ENCODE data around the gene SEMA3B.
A peak's percentile ranks its signal among the peaks of the same experiment; 100 is the strongest.
"Not testable (repeated sequence)": the region's sequence is repeated elsewhere in the genome, so short reads cannot be mapped to it uniquely, and the experiment has no call there.

The SEMA3B gene

DNA sequence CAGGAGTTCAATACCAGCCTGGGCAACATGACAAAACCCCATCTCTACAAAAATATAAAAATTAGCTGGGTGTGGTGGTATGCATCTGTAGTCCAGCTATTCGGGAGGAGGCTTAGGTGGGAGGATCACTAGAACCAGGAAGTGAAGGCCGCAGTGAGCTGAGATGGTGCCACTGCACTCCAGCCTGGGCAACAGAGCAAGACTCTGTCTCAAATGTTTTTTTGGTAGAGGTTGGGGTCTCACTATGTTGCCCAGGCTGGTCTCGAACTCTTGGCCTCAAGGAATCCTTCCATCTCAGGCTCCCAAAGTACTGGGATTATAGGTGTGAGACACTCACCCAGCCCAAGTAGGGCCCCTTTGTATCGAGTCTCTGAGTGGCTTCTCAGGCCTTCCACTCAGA, 25.1 kb downstream of the SEMA3B start:
- DNase-seq (ENCODE audit: low read depth), result no peak

DNA sequence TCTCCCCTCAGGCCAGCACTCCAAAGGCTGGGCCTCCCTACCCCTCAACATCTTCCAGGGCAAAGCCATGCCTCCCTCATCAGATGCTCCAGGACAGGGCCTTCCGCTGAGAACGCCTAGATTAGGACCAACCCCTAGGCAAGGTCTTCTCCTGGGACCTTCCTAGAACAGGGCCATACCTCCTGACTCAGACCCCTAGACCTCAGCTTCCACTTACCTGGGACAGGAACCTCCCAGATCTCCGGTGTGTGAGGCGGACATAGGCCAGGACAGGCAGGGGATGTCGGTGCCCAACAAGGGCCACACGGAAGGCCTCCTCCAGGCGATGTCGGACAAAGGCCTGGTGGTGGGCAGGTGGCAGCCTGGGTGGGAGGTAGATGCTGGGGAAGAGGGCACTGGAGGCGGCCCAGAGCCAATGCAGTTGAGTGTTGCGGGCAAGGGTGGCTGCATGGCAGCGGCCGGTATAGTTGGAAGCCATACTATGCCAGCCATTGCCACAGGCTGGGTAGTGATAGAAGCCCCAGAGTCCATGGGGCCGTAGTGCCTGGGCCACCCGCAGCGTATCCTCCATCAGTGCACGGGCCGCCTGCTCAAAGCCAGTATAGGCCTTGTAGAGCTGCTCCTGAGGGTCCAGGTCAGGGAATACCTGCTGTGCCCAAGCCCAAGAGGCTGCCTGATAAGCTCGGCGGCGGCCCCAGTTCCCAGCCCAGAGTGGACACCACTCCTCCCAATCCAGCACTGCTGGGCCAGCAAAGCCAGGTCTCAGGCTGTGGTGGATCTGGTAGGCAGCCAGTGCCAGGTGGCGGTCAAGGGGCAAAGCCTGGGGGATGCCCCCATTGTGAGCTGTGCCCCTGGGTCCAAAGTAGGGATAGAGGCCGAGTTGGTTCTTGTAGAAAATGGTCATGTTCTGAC, 25.8 kb downstream of the SEMA3B start:
- DNase-seq (ENCODE audit: low read depth), result no peak

DNA sequence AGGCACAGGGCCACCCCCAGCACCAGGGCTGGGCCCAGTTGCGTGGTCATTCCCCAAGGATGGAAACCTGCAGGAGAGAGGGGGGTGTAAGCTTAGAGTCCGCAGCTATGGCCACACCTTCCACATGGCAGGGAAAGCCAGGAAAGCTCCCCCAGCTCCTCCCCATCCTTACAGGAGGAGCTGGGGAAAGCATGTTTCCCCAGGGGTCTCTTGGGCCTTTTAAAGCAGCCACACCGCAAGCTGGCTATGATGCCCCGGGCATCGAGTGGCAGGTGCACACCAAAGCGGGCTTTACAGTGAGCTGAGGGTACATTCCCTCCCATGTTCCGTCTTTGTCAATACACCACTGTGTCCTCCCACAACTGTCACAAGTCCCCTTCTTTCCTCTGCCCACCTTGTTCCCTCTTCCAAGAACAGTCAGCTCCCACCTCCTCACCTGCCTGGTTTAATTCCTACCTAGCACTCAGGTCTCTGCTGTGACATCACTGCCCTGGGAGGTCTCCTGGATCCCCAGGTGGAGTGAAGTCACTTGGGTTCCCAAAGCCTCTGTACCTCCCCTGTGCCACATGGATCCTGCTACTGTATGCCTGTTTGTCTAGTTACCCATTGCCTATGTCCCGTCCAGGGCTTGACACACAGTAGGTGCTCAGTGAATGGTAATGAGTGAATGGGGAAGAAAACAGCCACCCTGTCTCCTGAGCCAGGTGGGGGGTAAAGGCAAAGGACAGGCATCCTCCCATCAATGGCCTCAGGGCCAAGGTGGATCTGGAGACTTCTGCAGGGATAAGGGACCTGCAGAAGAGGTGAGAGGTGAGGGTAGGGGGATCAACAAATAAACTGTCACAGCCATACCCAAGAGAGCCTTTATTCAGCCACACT, 26.8 kb downstream of the SEMA3B start:
- no peak for DNase-seq (ENCODE audit: low read depth)

DNA sequence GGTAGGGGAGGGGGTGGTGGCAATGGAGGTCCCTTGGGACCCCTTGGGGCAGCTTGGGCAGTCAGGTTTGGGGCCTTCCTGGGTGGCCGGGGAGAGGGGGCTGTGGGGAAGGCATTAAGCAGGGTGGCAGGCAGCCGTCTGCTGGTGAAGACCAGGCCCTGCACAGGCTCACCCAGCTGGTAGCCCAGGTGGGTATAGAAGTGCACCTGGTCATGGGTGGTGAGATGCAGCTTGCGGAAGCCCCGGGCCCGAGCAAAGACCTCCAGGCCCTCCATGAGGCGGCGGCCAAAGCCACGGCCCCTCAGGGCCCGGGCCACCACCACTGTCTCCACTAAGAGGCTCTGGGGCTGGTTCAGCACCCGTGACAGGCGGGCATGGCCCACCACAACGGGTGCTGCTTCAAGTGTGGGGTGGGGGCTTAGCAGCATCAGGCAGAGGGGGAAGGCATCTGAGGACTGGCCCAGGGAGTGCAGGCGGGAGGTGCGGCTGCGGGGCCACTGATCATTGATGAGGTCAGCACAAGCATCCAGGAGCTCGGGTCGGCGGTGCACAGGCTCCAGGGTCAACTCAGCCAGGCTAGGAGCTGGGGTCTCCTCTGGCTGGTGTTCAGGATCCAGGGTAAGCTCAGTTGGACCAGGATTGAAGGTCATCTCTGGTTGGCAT, 27.9 kb downstream of the SEMA3B start:
- no peak for DNase-seq (ENCODE audit: low read depth)

DNA sequence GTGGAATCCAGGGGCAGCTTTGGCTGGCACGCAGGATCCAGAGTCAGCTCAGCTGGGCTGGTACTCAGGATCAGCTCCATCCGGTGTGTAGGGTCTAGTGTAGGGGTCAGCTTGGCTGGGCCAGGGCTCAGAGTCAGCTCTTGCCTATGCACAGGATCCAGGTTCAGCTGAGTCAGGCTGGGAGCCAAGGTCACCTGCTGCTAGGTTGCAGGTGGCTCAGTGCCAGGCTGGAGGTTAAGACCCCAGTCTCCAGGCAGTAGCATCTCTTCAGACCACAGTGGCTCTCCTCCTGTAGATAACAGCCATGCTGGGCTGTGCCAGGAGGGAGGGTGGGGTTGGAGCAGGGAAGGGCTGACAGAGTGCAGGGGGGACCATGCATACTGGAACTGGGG, 28.4 kb downstream of the SEMA3B start:
- DNase-seq (ENCODE audit: low read depth), result no peak

DNA sequence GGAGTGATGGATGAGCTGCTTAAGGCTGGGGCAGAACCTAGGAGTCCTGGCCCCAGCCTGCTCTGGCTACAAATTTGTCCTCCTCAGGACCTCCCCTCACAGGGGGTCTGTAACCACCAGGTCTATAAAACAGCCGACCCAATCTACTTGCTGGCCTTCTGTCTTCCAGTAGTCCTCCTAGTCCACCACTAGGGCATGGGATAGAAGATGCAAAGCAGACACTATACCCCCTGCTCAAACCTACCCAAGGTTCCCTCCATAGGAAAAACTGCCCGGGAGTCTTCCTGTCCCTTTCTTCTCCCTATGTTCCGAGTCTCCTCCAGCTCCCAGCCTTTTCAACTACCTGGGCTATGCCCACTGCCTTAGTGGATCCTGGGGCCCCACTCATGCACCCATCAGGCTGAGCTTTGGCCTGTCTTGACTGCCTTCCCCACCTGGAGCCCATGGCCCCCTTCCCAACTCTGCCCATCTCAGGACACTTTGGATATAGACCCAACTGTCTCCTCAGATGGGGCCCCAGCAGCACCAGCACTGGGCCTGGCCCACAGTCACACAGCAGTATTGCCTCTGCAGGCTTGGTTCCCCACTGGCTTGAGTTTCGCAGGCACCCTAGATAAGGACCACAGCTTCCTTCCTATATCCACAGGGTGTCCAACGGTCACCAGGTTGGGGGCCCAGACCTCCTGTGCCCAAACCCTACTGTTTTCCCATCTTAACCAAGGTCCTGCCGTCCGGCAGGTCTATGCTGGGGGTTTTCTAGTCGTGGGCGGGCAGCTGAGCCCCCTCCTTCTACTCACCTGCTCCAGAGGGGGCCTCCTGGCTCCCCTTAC, 29.2 kb downstream of the SEMA3B start:
- no peak for DNase-seq (ENCODE audit: low read depth)

DNA sequence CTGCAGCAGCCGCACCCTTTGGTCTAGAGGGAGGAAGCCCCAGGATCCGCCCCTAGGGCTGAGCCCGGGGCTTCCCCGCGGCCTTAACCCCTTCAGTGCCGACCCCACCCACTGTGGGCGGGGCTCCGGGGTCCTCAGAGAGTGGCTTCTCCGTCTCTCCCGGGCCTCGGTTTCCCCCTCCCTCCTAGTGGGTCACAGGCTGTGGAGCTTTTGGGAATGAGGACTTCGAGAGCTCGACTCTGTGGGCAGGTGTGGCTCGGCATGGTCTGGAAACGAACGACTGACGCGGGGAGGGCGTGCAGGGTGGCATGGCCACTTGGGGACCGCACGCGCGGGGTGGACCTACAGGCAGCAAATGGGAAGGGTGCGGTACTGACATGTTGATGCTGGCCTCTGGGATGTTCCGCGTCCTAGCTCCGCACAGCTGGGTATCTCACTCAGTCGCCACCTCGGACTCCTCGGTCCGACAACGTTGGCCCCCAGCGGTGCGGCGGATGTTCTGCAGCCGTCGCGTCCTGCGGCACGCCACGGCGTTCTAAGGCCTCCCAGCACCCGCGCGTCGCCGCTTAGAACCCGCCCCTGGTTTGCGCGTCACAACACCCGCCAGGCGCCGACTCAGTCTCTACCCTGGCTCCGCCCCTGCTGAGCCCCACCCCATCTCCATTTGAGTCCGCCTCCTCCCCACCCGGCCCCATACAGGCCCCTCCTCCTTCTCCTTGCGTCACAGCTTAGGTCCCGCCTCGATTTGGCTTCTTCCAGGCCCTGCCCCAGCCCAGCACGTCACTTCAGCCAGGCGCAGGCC, 30.1 kb downstream of the SEMA3B start, which contains the start of the genes HYAL3 and NAA80:
TSS of gene HYAL3 (minus strand) at position 570 of the 802 bp plus-strand sequence. CDS start 3,803 bp downstream, outside the sequence.
TSS of gene NAA80 (minus strand) at position 570 of the 802 bp plus-strand sequence. CDS start 1,942 bp downstream, outside the sequence.
- peak; percentile 100 for DNase-seq (ENCODE audit: low read depth)

DNA sequence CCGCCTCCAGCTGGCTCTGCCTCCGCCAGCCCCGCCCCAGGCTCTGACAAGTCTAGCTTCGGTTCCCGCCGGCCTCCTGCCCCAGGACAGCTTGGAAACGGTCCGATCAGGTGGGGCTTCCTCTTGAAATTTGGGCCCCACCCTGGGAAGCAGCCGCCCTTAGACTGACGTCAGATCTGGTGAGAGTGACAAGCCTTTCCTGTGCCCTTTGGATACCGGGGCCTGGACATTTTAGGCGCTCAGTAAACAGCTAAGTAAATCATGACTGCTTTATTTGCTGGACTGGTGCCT, 30.6 kb downstream of the SEMA3B start:
- no peak for DNase-seq (ENCODE audit: low read depth)

DNA sequence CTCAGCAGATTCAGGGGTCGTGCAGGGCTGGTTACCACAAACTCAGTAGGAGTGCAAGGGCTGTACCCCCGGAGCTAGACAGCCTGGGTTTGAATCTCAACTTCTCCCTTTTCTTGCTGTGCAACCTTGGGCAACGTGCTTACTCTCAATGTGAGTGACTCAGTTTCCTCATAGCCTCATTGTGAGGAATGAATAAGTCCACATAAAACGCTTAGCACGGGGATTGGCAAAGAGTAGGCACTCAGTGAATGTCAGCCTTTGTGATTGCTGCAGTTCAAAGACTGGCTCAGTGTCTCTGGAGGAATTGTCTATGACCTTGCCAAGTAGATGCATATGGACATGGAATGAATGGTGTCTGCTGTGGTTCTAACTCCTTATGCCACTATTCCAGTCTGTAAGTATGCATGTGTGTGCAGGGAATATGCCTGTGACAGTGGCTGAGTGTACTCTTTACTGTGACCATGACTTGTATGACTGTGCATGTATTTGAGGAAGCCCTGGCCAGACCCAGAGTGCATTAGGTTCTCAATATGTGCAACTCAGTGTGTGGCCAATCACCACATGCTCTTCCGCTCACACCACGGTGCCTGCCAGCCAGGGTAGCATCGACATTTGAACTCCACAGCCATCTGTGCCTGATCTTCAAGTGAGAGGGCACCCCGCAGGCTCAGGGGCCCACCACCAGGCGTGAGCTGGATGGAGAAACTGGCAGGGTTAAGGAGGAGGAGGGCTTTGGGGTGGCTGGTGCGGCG, 31.2 kb downstream of the SEMA3B start:
- no peak for DNase-seq (ENCODE audit: low read depth)

DNA sequence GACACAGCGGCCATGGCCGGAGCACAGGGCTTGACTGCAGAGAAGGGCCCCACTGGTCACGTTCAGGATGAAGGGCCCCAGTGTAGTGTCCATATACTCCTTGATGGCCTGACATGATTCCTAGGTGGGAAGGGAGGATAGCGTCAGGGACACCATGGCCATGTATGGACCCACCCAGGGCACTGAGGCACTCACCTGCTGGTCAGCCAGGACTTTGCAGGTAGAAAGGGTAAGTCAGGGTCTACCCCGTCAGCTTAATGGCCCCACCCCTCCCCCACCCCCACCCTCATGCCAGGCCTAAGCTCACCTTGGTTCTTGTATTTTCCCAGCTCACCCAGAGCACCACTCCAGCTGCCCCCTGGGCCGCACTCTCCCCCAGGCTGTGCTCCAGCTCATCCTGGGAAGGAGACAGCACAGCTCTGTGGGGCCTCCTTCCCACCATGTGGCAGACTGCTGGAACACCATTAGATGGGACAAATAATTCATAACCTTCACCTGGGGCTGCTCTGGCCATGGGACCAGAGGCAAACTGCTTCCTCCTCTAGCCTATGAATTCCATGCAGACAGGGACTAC, 31.8 kb downstream of the SEMA3B start:
- DNase-seq (ENCODE audit: low read depth), result no peak

DNA sequence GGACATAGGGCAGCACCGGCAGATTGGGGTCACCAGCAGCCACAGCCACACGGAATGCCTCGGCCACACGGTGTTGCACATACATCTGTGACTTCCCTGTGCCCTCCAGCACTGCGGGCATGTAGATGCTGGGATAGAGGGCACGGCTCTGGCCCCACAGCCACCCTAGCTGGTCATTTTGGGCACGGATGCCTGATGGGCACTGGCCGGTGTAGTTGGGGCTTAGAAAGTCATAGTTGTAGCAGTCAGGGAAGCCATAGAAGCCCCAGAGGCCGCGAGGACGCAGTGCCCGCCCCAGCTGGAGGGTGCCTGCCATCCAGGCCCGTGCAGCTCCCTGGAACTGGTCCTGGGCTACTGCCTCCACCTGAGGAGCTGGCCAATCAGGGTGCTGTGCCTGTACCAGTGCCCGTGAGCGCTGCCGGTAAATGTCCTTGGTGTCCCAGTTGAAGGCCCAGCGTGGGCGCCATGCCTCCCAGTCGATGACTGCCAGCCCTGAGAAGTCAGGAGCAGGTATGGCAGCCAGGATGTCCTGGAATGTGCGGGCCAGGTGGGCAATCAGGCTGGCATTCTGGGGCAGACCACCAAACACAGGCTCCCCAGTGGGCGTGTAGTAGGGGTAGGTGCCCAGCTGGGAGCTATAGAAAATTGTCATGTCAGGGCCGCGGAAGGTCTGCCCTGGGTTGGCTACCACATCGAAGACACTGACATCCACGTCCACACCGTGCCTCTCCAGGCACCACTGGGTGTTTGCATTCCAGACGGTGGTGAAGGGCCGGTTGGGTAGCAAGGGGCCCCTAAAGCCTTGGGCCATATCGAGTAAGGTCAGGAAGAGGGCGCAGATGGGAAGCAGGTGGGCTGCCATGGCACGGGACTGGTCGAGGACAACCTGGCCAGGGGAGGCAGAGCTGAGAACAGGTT, 33.4 kb downstream of the SEMA3B start:
- DNase-seq (ENCODE audit: low read depth), result no peak

DNA sequence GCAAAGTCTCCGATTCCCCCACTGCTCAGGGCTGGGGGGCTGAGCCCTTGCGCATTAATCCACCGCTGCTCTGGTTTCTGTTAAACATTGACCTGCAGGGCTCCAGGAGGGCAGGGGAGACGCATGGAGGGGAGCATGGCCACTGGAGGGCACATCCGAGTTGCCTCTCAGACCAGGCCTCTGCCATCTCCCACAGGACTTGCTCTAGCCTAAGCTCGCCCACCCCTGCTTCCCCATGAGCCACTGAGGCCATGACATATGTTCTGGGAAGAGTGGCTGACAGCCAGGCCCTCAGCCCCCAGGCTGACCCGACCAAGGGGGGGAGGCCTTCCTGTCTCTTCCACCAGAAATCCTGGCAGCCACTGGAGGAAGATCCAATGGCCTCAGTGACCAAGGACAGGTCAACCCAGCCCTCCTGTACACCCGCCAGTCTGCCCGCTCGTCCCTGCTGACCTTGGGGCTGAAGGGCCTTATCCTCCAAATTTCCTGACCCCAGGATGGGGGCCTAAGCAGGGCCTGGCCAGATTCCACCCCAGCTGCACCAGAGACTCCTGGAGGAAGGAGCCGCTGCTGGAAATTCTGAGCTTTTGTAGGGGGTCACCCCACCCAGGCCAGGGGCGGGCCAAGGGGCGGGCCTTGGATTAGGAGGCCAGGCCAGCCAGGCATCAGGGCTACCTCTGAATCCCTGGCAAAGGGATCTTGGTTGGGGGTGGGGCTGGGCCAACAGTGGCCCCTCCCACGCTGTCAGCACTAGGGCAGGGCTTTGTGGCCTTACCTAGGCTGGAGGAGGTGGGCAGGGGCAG, 34.3 kb downstream of the SEMA3B start, which contains the start of gene HYAL1:
TSS of gene HYAL1 (minus strand) at position 562 of the 803 bp plus-strand sequence. CDS start 618 bp downstream, outside the sequence.
- no peak for DNase-seq (ENCODE audit: low read depth)

DNA sequence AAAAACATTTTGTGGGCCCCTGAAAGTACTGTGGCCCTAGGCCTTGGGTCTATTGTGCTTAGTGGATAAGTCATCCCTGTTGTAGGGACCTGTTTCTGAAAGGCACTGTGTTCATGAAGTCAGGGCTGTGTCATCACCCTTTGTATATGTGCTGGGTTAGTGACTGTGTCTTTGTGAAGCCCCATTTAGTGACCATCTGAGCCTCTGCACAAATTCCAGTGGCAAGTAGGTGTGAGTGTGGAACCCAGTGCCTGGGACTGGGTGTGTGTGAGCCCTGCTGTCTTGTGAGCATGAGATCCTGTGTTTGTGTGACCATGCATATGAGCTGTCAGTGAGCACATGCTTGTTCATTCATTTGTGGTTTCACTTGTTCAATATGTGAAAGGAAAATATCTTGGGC, 35.7 kb downstream of the SEMA3B start:
- DNase-seq (ENCODE audit: low read depth), result no peak

DNA sequence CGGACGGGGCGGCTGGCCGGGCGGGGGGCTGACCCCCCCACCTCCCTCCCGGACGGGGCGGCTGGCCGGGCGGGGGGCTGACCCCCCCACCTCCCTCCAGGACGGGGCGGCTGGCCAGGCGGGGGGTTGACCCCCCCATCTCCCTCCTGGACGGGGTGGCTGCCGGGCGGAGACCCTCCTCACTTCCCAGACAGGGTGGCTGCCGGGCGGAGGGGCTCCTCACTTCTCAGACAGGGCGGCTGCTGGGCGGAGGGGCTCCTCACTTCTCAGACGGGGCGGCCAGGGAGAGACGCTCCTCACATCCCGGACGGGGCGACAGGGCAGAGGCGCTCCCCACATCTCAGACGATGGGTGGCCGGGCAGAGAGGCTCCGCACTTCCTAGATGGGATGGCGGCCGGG, 43.1 kb downstream of the SEMA3B start:
- not testable (repeated sequence) for DNase-seq (ENCODE audit: low read depth)

DNA sequence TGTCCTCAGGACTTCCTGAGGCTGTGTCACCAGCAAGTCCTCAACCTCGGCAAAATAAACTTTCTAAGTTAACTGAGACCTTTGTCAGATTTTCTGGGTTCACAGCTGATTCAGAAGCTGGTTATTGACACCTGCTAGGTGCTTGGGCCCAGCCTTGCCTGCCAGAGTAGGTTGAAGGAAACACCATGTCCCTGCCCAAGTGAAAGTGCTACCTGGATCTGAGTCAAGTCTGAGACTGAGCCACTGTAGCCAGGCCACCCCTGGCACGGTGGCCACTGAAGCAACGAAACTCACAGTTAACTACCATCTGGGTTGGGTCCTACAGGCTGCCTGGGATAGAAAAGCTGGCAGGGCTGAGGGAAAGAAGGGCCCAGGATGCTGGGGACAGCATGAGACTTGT, 45.4 kb downstream of the SEMA3B start:
- no peak for DNase-seq (ENCODE audit: low read depth)

DNA sequence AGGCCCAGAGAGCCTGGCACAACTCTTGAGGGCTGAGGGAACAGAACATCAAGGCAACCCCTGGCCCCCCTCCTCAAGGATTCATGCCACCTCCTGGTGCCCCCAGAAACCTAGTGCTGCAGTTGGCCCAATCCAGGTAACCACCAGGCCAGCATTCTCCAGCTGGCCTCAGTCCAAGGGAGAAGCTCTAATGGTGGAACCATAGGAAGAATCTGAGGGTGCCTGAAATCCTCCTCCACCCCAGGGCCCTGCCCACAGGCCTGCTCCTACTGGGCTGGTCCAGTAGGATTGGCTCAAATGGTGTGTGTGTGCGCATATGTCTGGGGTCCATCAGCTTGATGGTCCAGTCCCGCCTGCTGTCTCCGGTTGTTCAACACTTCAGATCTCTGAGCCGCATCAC, 45.9 kb downstream of the SEMA3B start:
- no peak for DNase-seq (ENCODE audit: low read depth)

DNA sequence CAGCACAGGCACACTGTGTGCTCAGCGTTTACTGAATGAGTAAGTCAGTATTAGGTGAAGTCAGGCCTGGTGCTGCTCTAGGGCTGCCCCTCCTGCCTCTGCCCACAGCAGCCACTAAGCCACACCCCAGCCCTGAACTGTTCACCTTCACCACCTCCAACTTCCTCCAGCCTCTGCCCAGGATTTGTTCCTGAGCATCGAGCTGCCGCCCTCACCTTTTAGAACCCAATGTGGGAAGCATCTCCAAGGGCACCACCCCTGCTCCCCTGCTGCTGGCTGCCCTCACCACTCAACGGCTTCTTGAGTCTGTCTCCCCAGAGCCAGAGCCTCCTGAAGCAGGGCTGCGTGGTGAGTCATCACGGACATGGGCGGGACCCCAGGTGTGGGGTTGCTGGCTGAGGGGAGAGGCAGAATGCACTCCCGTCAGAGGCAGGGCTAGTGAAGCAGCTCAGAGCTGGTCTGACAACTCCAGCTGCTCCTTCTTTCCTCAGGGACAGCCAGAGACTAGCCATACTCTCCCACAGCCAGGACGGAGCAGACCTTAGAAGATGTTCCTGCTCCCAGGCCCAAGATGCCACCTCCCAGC, 47.8 kb downstream of the SEMA3B start:
- DNase-seq (ENCODE audit: low read depth), result no peak

All from fibroblast of the conjunctiva (primary cell).